Endothelial cell of umbilical vein (primary cell): Measurements from ENCODE around the gene ANO6.

ENCODE experiments used
- EZH2 ChIP-seq: IDR thresholded peaks from 2 replicates; pipeline ENCODE4 v1.6.1; 2012; ENCODE audit warnings: borderline replicate concordance, low read depth, mild to moderate bottlenecking, moderate library complexity, low read length, inconsistent platforms; ENCODE audit not compliant: severe bottlenecking
- FOS ChIP-seq: IDR thresholded peaks from 2 replicates; pipeline ENCODE4 v1.6.1; 2011; ENCODE audit warnings: mild to moderate bottlenecking, low read length, moderate library complexity, borderline replicate concordance; ENCODE audit not compliant: insufficient read depth
- MYC ChIP-seq: IDR thresholded peaks from one replicate; pipeline ENCODE4 v1.6.1; 2011; ENCODE audit warnings: mild to moderate bottlenecking, low read depth, low read length
- POLR2A ChIP-seq: IDR thresholded peaks from 2 replicates; pipeline ENCODE4 v1.6.1; 2012; ENCODE audit warnings: low read depth, mild to moderate bottlenecking, control low read depth, low read length
- POLR2AphosphoS5 ChIP-seq: IDR thresholded peaks from 2 replicates; pipeline ENCODE4 v1.6.1; 2012; ENCODE audit warnings: low read depth, mild to moderate bottlenecking, control low read depth, low read length, moderate library complexity; ENCODE audit not compliant: insufficient read depth
- TF ChIP-seq, protein P1 (sequence below), 2 donors: IDR thresholded peaks; 1 replicate in 1 of 2; 2 replicates in 1 of 2; pipeline ENCODE4 v1.5.1; 2011; ENCODE audit warnings: low read length in 2 of 2, mild to moderate bottlenecking in 2 of 2, moderate library complexity in 2 of 2, control low read depth in 1 of 2, inconsistent platforms in 1 of 2, low read depth in 1 of 2; ENCODE audit not compliant: insufficient read depth in 1 of 2; ENCODE audit errors: extremely low read depth in 1 of 2
- TF ChIP-seq, protein P2 (sequence below): IDR thresholded peaks from 2 replicates; pipeline ENCODE4 v1.6.1; 2011; ENCODE audit not compliant: insufficient read depth, insufficient read length

DNA sequence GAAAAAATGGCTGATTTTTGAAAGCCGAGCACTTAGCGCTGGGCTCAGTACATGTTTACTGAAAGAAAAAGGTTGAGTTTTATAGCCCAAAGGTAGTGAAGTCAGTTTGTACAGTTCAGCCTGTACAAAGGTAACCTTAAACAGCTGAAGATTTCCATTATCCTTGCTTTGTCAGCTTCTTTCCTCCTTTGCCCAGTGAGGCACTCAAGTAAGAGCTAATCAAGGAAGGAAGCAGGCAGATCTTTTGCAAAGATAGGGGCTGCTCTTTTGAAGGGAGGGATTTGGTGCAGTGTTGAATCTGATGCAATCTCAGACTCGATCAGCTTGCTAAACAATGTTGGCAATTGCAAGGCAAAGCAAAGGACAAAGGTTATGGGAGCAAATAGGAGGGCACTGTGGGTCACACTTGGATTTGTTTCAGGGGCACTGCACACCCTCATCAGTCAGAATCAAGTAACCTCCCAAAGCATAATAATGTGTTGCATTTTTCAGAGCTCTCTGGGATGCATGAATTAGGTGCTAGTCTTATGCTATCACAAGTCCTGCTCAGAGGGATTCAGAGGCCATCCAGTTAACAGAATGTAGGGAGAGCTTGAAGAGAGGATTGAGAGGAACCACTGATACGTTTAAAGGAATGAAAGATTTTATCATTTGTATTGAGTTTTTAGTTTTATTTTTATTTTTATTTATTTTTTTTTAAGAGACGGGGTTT is 44.4 kb downstream of the ANO6 start:
- TF ChIP-seq, protein P1, sequence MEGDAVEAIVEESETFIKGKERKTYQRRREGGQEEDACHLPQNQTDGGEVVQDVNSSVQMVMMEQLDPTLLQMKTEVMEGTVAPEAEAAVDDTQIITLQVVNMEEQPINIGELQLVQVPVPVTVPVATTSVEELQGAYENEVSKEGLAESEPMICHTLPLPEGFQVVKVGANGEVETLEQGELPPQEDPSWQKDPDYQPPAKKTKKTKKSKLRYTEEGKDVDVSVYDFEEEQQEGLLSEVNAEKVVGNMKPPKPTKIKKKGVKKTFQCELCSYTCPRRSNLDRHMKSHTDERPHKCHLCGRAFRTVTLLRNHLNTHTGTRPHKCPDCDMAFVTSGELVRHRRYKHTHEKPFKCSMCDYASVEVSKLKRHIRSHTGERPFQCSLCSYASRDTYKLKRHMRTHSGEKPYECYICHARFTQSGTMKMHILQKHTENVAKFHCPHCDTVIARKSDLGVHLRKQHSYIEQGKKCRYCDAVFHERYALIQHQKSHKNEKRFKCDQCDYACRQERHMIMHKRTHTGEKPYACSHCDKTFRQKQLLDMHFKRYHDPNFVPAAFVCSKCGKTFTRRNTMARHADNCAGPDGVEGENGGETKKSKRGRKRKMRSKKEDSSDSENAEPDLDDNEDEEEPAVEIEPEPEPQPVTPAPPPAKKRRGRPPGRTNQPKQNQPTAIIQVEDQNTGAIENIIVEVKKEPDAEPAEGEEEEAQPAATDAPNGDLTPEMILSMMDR (IDR thresholded peaks at IDR 0.05; ENCODE audit: extremely low read depth in 1 of 2, insufficient read depth in 1 of 2, low read depth in 1 of 2, low read length in 2 of 2): no peak
- TF ChIP-seq, protein P2, sequence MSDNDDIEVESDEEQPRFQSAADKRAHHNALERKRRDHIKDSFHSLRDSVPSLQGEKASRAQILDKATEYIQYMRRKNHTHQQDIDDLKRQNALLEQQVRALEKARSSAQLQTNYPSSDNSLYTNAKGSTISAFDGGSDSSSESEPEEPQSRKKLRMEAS: no peak
- TF ChIP-seq FOS: no peak
- TF ChIP-seq POLR2A: no peak
- TF ChIP-seq POLR2AphosphoS5: no peak
- no peak for TF ChIP-seq EZH2
- no peak for TF ChIP-seq MYC
